GM19468 (cell line): ENCODE data around the gene GSE1.

ENCODE experiments used
- ATAC-seq: cut with Tn5 transposase; IDR thresholded peaks from one replicate; pipeline ENCODE4 v1.9.1; 2021; ENCODE audit warnings: mild to moderate bottlenecking, moderate library complexity, moderate number of reproducible peaks; ENCODE audit not compliant: unreplicated experiment; ENCODE audit errors: extremely low read depth

Gene GSE1

GRCh38 chr16:85603203-85603755 lies 9.8 kb upstream of the GSE1 start:
- no peak for ATAC-seq

- ATAC-seq = no peak
These were observed 8.9 kb upstream of the GSE1 start for GRCh38 chr16:85604145-85604705.

GRCh38 chr16:85605051-85605911 lies 7.8 kb upstream of the GSE1 start:
- no peak for ATAC-seq

DNA sequence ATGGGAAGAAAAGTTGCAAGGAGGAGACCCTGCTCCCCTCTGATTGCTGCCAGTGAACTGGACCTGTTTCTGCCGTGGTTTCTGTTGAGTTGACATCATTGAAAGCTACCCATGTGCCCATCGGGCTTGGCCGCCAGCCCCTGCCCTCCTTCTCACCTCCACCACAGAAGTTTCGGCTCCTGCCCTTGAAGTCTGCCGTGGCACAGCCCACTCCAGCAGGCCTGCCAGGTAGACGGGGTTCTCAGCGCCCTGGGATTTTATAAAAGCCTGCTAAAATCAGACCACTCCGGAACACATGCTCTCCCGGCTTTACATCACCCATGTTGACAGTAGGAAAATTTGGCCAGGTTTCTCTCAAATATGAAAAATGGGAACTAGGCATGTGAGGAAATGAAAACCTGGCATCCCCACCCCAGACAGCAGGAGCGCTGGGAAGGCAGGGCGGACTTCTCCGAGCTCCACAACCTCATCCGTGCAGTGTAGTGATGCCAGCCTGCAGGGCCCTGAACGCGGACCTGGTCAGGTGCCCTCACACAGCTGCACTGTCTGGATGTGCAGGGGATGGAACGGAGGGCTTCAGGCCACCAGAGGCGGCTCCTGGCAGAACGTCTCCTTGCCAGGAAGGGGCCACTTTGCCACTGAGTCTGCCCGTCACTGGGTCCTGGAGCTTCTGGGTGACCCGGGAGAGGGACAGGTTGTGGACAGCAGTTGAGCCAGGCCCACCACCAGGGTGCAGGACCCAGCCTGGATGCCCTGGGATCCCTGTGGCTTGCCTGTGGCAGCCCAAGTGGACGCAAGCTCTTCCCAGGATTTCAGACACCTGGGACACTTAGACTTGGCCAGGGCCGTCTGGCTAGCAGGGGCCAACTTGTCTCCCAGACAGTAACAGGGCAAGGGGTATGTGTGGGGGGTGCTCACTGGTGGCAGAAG lies 6.9 kb upstream of the GSE1 start:
- no peak for ATAC-seq

GRCh38 chr16:85606904-85607303 lies 6.2 kb upstream of the GSE1 start:
- ATAC-seq = no peak

GRCh38 chr16:85607321-85607765 lies 5.8 kb upstream of the GSE1 start:
- no peak for ATAC-seq

DNA sequence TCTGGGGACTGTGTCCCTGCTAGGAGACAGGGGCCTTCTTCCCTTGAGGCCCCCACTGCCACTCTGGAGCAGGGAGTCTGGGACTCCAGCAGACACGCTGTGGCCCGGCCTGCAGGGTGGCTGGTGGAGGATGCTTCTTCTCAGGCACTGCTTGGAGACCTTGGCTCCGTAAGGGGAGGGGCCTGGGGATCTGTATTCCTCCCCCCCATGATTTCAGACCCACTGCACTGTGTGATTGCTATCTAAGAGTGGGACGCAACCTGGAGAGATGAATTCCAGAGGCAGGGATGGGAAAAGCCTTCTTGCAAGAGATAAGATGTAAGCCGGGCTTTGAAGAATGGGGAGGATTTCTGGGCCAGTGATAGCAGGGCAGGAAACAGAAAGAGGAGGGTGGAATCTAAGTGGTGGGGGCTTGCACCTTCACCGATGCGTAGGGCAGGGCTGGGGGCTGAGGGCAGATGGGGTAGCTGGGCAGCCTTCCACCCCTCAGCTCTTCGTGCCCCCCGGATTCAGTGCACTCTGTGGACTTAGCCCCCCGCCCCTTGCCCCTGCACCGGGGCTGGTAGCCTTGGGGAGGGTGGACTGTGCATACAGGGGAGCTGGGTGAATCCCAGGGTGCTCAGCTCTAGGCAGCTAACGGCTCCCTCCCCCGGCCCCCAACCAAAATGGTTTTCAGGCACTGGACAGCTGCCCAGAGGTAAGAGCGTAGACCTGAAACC lies 5.2 kb upstream of the GSE1 start:
- ATAC-seq = no peak

GRCh38 chr16:85608515-85608885 lies 4.6 kb upstream of the GSE1 start:
- ATAC-seq = no peak

DNA sequence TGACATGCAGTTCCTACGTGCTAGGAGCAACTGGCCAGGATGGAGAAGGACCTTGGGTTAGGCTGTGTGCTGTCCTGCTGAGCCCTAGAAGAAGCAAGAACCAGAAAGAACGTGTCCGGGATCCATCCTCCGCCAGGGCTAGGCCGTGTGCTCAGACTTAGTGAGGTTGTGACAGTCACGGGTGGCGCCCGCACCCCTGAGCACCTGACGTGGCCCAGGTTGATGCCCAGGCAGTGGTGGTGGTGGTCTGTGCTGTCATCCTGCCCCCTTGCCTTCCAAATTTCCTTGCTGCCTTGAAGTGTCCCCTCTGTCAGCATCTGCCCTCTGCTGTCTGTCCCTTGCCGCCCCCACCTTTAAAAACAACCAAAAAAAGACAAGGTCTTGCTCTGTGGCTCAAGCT lies 4.2 kb upstream of the GSE1 start:
- no peak for ATAC-seq

- ATAC-seq = no peak
These were observed 3.6 kb upstream of the GSE1 start for GRCh38 chr16:85609539-85609938.

DNA sequence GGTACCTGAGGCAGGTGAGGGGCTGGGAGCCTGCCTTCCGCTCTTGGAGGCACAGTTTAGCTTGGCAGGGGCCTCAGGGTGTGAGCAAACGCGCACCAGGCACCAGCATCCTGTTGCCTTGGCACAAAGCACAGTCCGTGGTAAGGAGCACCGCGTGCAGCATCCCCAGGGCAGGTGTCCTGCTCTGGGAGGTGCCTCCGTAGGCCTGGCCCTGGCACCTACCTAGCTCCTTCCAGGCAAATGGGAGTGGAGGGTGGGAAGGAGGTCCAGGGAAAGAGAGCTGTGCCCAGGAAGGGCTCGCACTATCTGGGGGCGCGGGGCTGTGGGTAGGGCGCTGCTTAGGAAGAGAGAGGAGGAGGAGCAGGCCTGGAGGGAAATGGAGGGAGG lies 3.1 kb upstream of the GSE1 start:
- no peak for ATAC-seq

- ATAC-seq = no peak
These were observed 2.5 kb upstream of the GSE1 start for GRCh38 chr16:85610446-85611193.

GRCh38 chr16:85611194-85611443 lies 2.0 kb upstream of the GSE1 start:
- no peak for ATAC-seq

GRCh38 chr16:85611444-85612190 lies 1.5 kb upstream of the GSE1 start:
- no peak for ATAC-seq

DNA sequence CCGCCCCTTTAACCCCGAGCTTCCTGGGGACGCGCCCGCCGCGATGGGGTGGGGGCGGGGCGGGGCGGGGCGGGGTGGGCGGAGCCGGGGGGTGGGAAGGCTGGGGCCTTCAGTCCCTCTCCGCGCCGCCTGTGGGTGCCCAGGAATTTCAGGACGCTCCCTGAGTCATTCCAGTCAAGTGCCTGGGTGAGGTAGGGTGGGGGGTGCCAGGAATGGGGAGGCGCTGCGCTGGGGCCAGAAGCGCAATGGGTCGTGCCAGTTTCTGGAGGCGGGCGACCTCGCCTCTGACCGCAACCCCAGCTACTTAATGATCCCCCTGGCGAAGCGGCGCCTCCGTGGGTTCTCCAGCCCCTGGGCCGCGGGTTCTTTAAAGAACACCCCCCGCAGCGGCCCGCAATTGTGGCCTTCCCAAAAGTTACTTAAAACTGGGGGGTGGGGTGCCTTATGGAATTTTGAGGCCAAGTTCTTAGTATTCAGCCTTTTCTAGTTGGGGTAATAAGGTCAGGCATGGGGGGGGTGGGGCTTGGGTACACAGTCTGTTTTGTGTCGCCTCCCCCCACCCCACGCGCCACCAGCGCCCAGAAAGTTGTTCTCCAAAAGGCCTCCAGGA lies 826 bp upstream of the GSE1 start:
- no peak for ATAC-seq

- no peak for ATAC-seq
These were observed 649 bp downstream of the GSE1 start for GRCh38 chr16:85613604-85614337.

DNA sequence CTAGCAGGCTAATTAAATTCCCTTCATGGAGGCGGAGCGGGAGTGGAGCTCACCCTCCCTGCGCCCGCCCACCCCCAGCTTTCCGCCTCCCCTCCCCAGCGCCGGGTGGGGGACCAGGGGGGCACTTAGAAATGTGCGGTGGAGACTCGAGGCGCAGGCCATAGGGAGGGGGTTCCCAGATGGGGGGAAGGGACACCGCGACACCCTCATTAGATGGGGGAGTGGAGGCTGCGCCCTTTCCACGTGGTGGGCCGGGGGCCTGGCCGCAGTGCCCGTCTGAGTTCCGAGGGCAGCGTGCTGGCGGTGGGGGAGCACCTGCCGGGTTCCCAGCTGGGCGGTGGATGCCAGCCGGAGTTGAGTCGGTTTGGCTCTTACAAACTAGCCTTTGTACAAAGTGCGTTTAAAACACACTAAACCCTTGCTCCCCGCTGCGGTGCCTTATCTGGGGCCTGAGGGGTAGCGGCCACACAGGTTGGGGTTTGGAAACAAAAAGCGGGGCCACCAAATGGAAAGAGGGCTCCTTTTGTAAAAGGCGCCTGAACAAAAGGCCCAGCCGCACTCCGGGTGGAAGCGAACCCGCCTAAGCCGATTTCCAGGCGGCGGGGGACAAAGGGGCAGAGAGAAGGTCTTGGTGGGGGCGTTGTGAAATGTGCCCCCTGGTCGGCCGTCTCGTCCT lies 1.4 kb downstream of the GSE1 start:
- ATAC-seq = no peak
